GM12878 (cell line): ENCODE data around the gene CLDN24. TPM values are rescaled to one million over a fixed set of nuclear protein-coding genes. Genes with fewer than 3 reads are reported as not detected.

Experiments used
- ATAC-seq: fragments of 200-7000 bp; cut with Tn5 transposase; 3 replicates; pipeline ENCODE4 v1.9.1; 2020; ENCODE audit warnings: mild to moderate bottlenecking, moderate library complexity
- BruUV-seq: library from RNA; stranded (reverse); fragments of 400-500 nt; replicated peaks from 2 replicates; lab custom pipeline; 2021; lab: Mats Ljungman, UMichigan
- CTCF ChIA-PET: fragments of 300-600 bp; sonication (Branson Sonifier 250); formaldehyde crosslinking; extraction: SDS; loops from one replicate; lab custom pipeline; 2021; ENCODE audit warnings: inconsistent platforms; lab: Yijun Ruan, JAX
- POLR2A ChIA-PET: fragments of 350-600 bp; formaldehyde crosslinking; extraction: SDS; loops from one replicate; lab custom pipeline; 2021; ENCODE audit warnings: inconsistent platforms; lab: Charles Lee
- RAD21 ChIA-PET: fragments of 300-600 bp; sonication (Branson Sonifier 250); formaldehyde crosslinking; loops from one replicate; lab custom pipeline; 2023; ENCODE audit warnings: antibody characterized with exemption; ENCODE audit not compliant: unreplicated experiment; lab: Charles Lee
- SMC1A ChIA-PET: fragments of 300-600 bp; sonication (Branson Sonifier 250); formaldehyde crosslinking; loops from one replicate; lab custom pipeline; 2023; ENCODE audit not compliant: unreplicated experiment, uncharacterized antibody; lab: Charles Lee
- DNase-seq: peaks from one replicate; pipeline ENCODE4 v3.0.0-alpha.2; 2011; ENCODE audit warnings: low read depth, low spot score
- FAIRE-seq: peaks from 3 replicates; lab custom pipeline; 2011; peaks lifted over from hg19 to GRCh38; lab: Jason Lieb, UNC
- H2AFZ ChIP-seq: 2 replicates; pipeline ENCODE4 v1.6.0; 2011; ENCODE audit warnings: low read depth, low read length, control low read depth; ENCODE audit not compliant: control insufficient read depth
- H3K27ac ChIP-seq: 2 replicates; pipeline ENCODE4 v1.5.1; 2011; ENCODE audit warnings: control low read depth; ENCODE audit not compliant: control insufficient read depth, insufficient read depth
- H3K27me3 ChIP-seq, 2 experiments: replicated peaks in 1 of 2; 2 replicates each; pipeline versions ENCODE4 v1.6.0 to v1.6.1; 2011; ENCODE audit warnings: low read length in 1 of 2; ENCODE audit not compliant: control insufficient read depth in 2 of 2, insufficient read depth in 2 of 2
- H3K36me3 ChIP-seq, 2 experiments: 2 replicates each; pipeline ENCODE4 v1.5.1; 2011; ENCODE audit warnings: low read length in 1 of 2; ENCODE audit not compliant: control insufficient read depth in 2 of 2, insufficient read depth in 2 of 2
- H3K4me1 ChIP-seq: 2 replicates; pipeline ENCODE4 v1.6.1; 2011; ENCODE audit warnings: mild to moderate bottlenecking, low read length, moderate library complexity, mixed read lengths; ENCODE audit not compliant: control insufficient read depth, insufficient read depth
- H3K4me2 ChIP-seq: 2 replicates; pipeline ENCODE4 v1.6.0; 2011; ENCODE audit warnings: control low read depth; ENCODE audit not compliant: control insufficient read depth, insufficient read depth
- H3K4me3 ChIP-seq: fragments of 200-600 bp; sonication (generic); 2 replicates; pipeline ENCODE4 v1.5.1; 2016
- H3K79me2 ChIP-seq: 2 replicates; pipeline ENCODE4 v1.6.0; 2011; ENCODE audit warnings: low read length; ENCODE audit not compliant: control insufficient read depth, insufficient read depth
- H3K9ac ChIP-seq: 2 replicates; pipeline ENCODE4 v1.8.0; 2011; ENCODE audit warnings: low read length, control low read depth, mixed read lengths; ENCODE audit not compliant: control insufficient read depth, insufficient read depth
- H3K9me3 ChIP-seq: replicated peaks from 3 replicates; pipeline ENCODE4 v1.5.1; 2011; ENCODE audit warnings: mild to moderate bottlenecking, low read length; ENCODE audit not compliant: control insufficient read depth, insufficient read depth
- H4K20me1 ChIP-seq: 2 replicates; pipeline ENCODE4 v1.6.0; 2011; ENCODE audit not compliant: control insufficient read depth, insufficient read depth
- BHLHE40 ChIP-seq, 2 experiments: fragments of 450-650 bp in 1 of 2; IDR thresholded peaks; 2 replicates each; pipeline ENCODE4 v1.6.1; 2011 to 2017; ENCODE audit warnings: low read depth in 2 of 2, borderline replicate concordance in 1 of 2, improper control_type of control experiment in 1 of 2, low read length in 1 of 2, mild to moderate bottlenecking in 1 of 2
- FOXM1 ChIP-seq: IDR thresholded peaks from 2 replicates; pipeline ENCODE4 v1.6.1; 2012; ENCODE audit warnings: low read depth, mild to moderate bottlenecking, inconsistent platforms, low read length, moderate library complexity
- HDAC2 ChIP-seq: fragments of 200-600 bp; sonication (generic); IDR thresholded peaks from 2 replicates; pipeline ENCODE4 v1.6.1; 2017
- HDGF ChIP-seq: fragments of 450-650 bp; IDR thresholded peaks from 2 replicates; pipeline ENCODE4 v1.6.1; 2016; ENCODE audit warnings: antibody characterized with exemption
- JUNB ChIP-seq: IDR thresholded peaks from 2 replicates; pipeline ENCODE4 v1.6.1; 2016; ENCODE audit warnings: antibody characterized with exemption, mild to moderate bottlenecking
- KLF5 ChIP-seq: fragments of 450-650 bp; IDR thresholded peaks from 2 replicates; pipeline ENCODE4 v1.6.1; 2014; ENCODE audit warnings: mild to moderate bottlenecking; ENCODE audit not compliant: partially characterized antibody
- MEF2B ChIP-seq: fragments of 450-650 bp; IDR thresholded peaks from 2 replicates; pipeline ENCODE4 v1.6.1; 2018; ENCODE audit warnings: mild to moderate bottlenecking, moderate library complexity; ENCODE audit not compliant: partially characterized antibody, poor library complexity, severe bottlenecking
- NBN ChIP-seq: fragments of 450-650 bp; IDR thresholded peaks from 2 replicates; pipeline ENCODE4 v1.6.1; 2016
- NR2C2 ChIP-seq: IDR thresholded peaks from 2 replicates; pipeline ENCODE4 v1.6.1; 2011; ENCODE audit warnings: borderline replicate concordance, low read depth; ENCODE audit not compliant: control insufficient read depth, insufficient read length
- RCOR1 ChIP-seq: conservative IDR thresholded peaks from 2 replicates; pipeline ENCODE4 v1.6.1; 2012; ENCODE audit warnings: low read depth, low read length, improper control_type of control experiment
- TCF7 ChIP-seq: IDR thresholded peaks from 2 replicates; pipeline ENCODE4 v1.6.1; 2014; ENCODE audit warnings: antibody characterized with exemption, borderline replicate concordance
- ZNF217 ChIP-seq: fragments of 450-650 bp; IDR thresholded peaks from 2 replicates; pipeline ENCODE4 v1.6.1; 2017; ENCODE audit warnings: antibody characterized with exemption, mild to moderate bottlenecking
- WGBS: methylation state at CpG from one replicate; pipeline ENCODE4 v1.1.6; 2016; ENCODE audit warnings: low lambda C conversion rate; ENCODE audit not compliant: insufficient replicate concordance, insufficient coverage; ENCODE audit errors: missing lambda C conversion rate; 5-methylcytosine and 5-hydroxymethylcytosine counted together
- in situ Hi-C: fragments of 300-500 bp; cut with MboI; formaldehyde crosslinking; loops from 9 replicates; pipeline ENCODE4 v1.14.3; 2018; ENCODE audit warnings: mixed read lengths
- intact Hi-C: fragments of 100-400 bp; cut with micrococcal nuclease; formaldehyde crosslinking; loops from one replicate; pipeline ENCODE4 v1.14.2; 2022; ENCODE audit not compliant: unreplicated experiment
- polyA plus RNA-seq, 11 experiments: library from polyadenylated mRNA; depleted of rRNA in 4 of 11; unstranded in 6 of 11; stranded (reverse) in 5 of 11; fragments of >200 nt; fragmentation: Nextera tagmentation in 4 of 11; fragmentation: Illumina TruSeq in 1 of 11; extraction: Ambion mirVana in 4 of 11; extraction: Trizol in 1 of 11; gene quantifications; 1 replicate in 1 of 11; 2 replicates in 10 of 11; pipeline versions ENCODE4 v1.2.1 to v1.2.3, GENCODE V29; 2011 to 2016; ENCODE audit warnings: inconsistent platforms in 2 of 11, missing spikeins in 2 of 11, low read depth in 1 of 11
- total RNA-seq, 4 experiments: library from RNA; depleted of rRNA in 3 of 4; stranded (reverse); fragments of >200 nt in 3 of 4; fragmentation: Illumina TruSeq in 1 of 4; extraction: Trizol in 1 of 4; gene quantifications; 2 replicates each; pipeline versions ENCODE4 v1.2.1 to v1.2.3, GENCODE V29; 2013 to 2021
- TF ChIP-seq, protein P1 (sequence below): fragments of 450-650 bp; formaldehyde crosslinking; IDR thresholded peaks from 2 replicates; pipeline ENCODE4 v1.4.0; 2020; ENCODE audit warnings: mild to moderate bottlenecking, moderate library complexity
- TF ChIP-seq, protein P2 (sequence below): IDR thresholded peaks from 2 replicates; pipeline ENCODE4 v1.6.1; 2011; ENCODE audit warnings: borderline replicate concordance, low read depth, mild to moderate bottlenecking, moderate library complexity, mixed read lengths, low read length; ENCODE audit not compliant: insufficient read depth; ENCODE audit errors: extremely low read length
- TF ChIP-seq, protein P3 (sequence below): fragments of 450-650 bp; conservative IDR thresholded peaks from 2 replicates; pipeline ENCODE4 v1.6.1; 2017; ENCODE audit warnings: mild to moderate bottlenecking, moderate library complexity

Gene CLDN24
- total and polyA plus RNA-seq, 10 of the 15 experiments (the other 5 are each of a cell fraction or from before 2014, with no cell fraction given), result not detected

DNA sequence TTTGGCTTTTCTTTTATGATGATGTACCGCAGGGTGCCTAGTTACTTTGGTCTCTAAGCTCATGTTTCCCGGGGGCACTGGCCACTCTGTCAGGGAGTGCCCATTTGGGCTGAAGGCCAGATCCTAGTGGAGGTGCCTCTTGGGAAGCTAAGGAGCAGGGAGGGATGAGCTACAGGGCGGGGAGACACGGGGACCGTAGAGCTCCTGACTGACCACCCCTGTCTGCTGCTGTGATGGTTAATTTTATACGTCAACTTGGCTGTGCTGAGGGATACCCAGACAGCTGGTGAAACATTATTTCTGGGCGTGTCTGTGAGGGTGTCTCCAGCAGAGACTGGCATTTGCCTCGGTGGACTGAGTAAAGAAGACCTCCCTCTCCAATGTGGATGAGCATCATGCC lies 24.9 kb upstream of the CLDN24 start:
- intact Hi-C loops, result no loop called here

More for the DNA sequence above, 24.9 kb upstream of the CLDN24 start:
- Histone ChIP-seq H3K27me3 (no peaks in the 10 kb centered on the region; a peak in 1 of 4 replicates), H3K4me1 (no peaks in the 10 kb centered on the region), H3K36me3 (no peaks in the 10 kb centered on the region), H3K27ac (no peak overlapping the region), H2AFZ (no peak overlapping the region), H4K20me1 (no peaks in the 10 kb centered on the region), H3K9ac (no peak overlapping the region), H3K4me3 (no peak overlapping the region), H3K79me2 (no peaks in the 10 kb centered on the region), H3K9me3 (no peaks in the 10 kb centered on the region), H3K4me2 (no peak overlapping the region)
- no peak for TF ChIP-seq HDGF
- no peak for TF ChIP-seq BHLHE40 (IDR thresholded peaks at IDR 0.05; ENCODE audit: borderline replicate concordance in 1 of 2, low read depth in 2 of 2, low read length in 1 of 2)
- TF ChIP-seq MEF2B, result no peak
- no peak for TF ChIP-seq ZNF217
- TF ChIP-seq, protein P1, sequence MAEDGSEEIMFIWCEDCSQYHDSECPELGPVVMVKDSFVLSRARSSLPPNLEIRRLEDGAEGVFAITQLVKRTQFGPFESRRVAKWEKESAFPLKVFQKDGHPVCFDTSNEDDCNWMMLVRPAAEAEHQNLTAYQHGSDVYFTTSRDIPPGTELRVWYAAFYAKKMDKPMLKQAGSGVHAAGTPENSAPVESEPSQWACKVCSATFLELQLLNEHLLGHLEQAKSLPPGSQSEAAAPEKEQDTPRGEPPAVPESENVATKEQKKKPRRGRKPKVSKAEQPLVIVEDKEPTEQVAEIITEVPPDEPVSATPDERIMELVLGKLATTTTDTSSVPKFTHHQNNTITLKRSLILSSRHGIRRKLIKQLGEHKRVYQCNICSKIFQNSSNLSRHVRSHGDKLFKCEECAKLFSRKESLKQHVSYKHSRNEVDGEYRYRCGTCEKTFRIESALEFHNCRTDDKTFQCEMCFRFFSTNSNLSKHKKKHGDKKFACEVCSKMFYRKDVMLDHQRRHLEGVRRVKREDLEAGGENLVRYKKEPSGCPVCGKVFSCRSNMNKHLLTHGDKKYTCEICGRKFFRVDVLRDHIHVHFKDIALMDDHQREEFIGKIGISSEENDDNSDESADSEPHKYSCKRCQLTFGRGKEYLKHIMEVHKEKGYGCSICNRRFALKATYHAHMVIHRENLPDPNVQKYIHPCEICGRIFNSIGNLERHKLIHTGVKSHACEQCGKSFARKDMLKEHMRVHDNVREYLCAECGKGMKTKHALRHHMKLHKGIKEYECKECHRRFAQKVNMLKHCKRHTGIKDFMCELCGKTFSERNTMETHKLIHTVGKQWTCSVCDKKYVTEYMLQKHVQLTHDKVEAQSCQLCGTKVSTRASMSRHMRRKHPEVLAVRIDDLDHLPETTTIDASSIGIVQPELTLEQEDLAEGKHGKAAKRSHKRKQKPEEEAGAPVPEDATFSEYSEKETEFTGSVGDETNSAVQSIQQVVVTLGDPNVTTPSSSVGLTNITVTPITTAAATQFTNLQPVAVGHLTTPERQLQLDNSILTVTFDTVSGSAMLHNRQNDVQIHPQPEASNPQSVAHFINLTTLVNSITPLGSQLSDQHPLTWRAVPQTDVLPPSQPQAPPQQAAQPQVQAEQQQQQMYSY (CRISPR knock-in tag), result no peak
- no peak for TF ChIP-seq TCF7
- TF ChIP-seq KLF5, result no peak
- TF ChIP-seq NR2C2, result no peak
- no peak for TF ChIP-seq HDAC2
- no peak for TF ChIP-seq RCOR1
- TF ChIP-seq, protein P2, sequence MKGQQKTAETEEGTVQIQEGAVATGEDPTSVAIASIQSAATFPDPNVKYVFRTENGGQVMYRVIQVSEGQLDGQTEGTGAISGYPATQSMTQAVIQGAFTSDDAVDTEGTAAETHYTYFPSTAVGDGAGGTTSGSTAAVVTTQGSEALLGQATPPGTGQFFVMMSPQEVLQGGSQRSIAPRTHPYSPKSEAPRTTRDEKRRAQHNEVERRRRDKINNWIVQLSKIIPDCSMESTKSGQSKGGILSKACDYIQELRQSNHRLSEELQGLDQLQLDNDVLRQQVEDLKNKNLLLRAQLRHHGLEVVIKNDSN, result no peak
- TF ChIP-seq, protein P3, sequence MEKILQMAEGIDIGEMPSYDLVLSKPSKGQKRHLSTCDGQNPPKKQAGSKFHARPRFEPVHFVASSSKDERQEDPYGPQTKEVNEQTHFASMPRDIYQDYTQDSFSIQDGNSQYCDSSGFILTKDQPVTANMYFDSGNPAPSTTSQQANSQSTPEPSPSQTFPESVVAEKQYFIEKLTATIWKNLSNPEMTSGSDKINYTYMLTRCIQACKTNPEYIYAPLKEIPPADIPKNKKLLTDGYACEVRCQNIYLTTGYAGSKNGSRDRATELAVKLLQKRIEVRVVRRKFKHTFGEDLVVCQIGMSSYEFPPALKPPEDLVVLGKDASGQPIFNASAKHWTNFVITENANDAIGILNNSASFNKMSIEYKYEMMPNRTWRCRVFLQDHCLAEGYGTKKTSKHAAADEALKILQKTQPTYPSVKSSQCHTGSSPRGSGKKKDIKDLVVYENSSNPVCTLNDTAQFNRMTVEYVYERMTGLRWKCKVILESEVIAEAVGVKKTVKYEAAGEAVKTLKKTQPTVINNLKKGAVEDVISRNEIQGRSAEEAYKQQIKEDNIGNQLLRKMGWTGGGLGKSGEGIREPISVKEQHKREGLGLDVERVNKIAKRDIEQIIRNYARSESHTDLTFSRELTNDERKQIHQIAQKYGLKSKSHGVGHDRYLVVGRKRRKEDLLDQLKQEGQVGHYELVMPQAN, result no peak
- TF ChIP-seq NBN, result no peak
- no peak for TF ChIP-seq JUNB
- no peak for TF ChIP-seq FOXM1
- FAIRE-seq (no peak), DNase-seq (no peak), ATAC-seq (no peak)
- BruUV-seq, result no TSS peak
- ChIA-PET POLR2A (interaction anchor here (0.7 kb wide), 1 partner anchor 1074 kb away, joined by 4 read pairs; no protein-coding TSS in a partner anchor), CTCF (no interaction called here), SMC1A (no interaction called here), RAD21 (no interaction called here)
- in situ Hi-C loops, result no loop called here
- 32% methylated on average over 8 of the region's 8 CpGs for WGBS
